ENCODE results near the gene TTC39C.

- no peak for TF ChIP-seq CEBPB (IDR thresholded peaks at IDR 0.05)
- no peak for TF ChIP-seq EGR1 (IDR thresholded peaks at IDR 0.05)
- TF ChIP-seq CREB1 (IDR thresholded peaks at IDR 0.05; ENCODE audit: low read depth), result no peak
- TF ChIP-seq EP300 (IDR thresholded peaks at IDR 0.05; ENCODE audit: borderline replicate concordance), result no peak
Observed at GRCh38 chr18:23966909-23967308, 47.6 kb upstream of the TTC39C start.

Data from Ishikawa (cell line).